Gastrocnemius medialis (tissue), 4 donors: Measurements from ENCODE around the gene PREPL. TPM values are rescaled to one million over a fixed set of nuclear protein-coding genes. Genes with fewer than 3 reads are reported as not detected.

Experiments
- ATAC-seq, 2 donors: fragments of 150-250 bp; one replicate each; pipeline ENCODE4 v1.9.1; 2016
- DNase-seq, 2 donors: peaks; one replicate each; pipeline ENCODE4 v3.0.0-alpha.2; 2019
- H3K27ac ChIP-seq, 4 donors: fragments of 200-600 bp; sonication (generic); 1 replicate in 1 of 4; 2 replicates in 3 of 4; pipeline ENCODE4 v1.5.1; 2016 to 2018; ENCODE audit warnings: mild to moderate bottlenecking in 2 of 4, moderate library complexity in 1 of 4
- H3K27me3 ChIP-seq, 3 donors: fragments of 200-600 bp; sonication (generic) in 2 of 3; 1 replicate in 1 of 3; 2 replicates in 2 of 3; pipeline versions ENCODE4 v1.5.1 to v1.6.0; 2016 to 2019; ENCODE audit warnings: mild to moderate bottlenecking in 1 of 3, moderate library complexity in 1 of 3
- H3K36me3 ChIP-seq, 2 donors: fragments of 200-600 bp; sonication (generic) in 1 of 2; one replicate each; pipeline ENCODE4 v1.5.1; 2017 to 2018
- H3K4me1 ChIP-seq, 2 donors: fragments of 200-600 bp; sonication (generic) in 1 of 2; one replicate each; pipeline ENCODE4 v1.5.1; 2016 to 2017; ENCODE audit warnings: mild to moderate bottlenecking in 2 of 2
- H3K4me3 ChIP-seq, 4 donors: fragments of 200-600 bp; sonication (generic) in 3 of 4; 1 replicate in 1 of 4; 2 replicates in 3 of 4; pipeline ENCODE4 v1.5.1; 2016 to 2019; ENCODE audit warnings: mild to moderate bottlenecking in 2 of 4
- H3K9me3 ChIP-seq, 3 donors: fragments of 200-600 bp; sonication (generic) in 2 of 3; 1 replicate in 1 of 3; 2 replicates in 2 of 3; pipeline ENCODE4 v1.5.1; 2016 to 2019
- CTCF ChIP-seq, 5 experiments: fragments of 450-650 bp in 3 of 5; fragments of 200-600 bp in 2 of 5; sonication (generic) in 2 of 5; IDR thresholded peaks in 4 of 5; conservative IDR thresholded peaks in 1 of 5; 1 replicate in 4 of 5; 2 replicates in 1 of 5; pipeline ENCODE4 v1.5.1; 2016 to 2019; ENCODE audit warnings: antibody characterized with exemption in 5 of 5, mild to moderate bottlenecking in 3 of 5, moderate library complexity in 3 of 5
- POLR2A ChIP-seq, 2 donors: fragments of 450-650 bp; IDR thresholded peaks; one replicate each; pipeline ENCODE4 v1.6.1; 2017; ENCODE audit warnings: antibody characterized with exemption in 2 of 2, mild to moderate bottlenecking in 2 of 2, moderate library complexity in 2 of 2
- in situ Hi-C, 4 donors: fragments of 200-750 bp; cut with MboI; loops; one replicate each; pipeline versions ENCODE4 v1.15.0 to v1.8.0; 2017; ENCODE audit warnings: low sequenced_read_pairs in 4 of 4
- intact Hi-C: fragments of 100-400 bp; cut with DNase I; formaldehyde crosslinking; loops from one replicate; pipeline ENCODE4 v1.15.1; 2023; ENCODE audit warnings: low total_unique reads
- total RNA-seq, 4 donors: library from RNA; depleted of rRNA; stranded (reverse); fragments of >200 nt; gene quantifications; one replicate each; pipeline versions ENCODE4 v1.1.0 to v1.2.3, GENCODE V29; 2016

PREPL gene
- total RNA-seq, 4 donors from 2014 or later, result 27.3 to 60.0 (median 52.3) TPM

GRCh38 chr2:44299635-44300034 lies 61.7 kb downstream of the PREPL start:
- intact Hi-C loops, result no loop called here
- H3K36me3 ChIP-seq, result no peaks in the 10 kb centered on the region
- in situ Hi-C loops, result loop anchor here (10.0 to 25.0 kb wide), 2 partner anchors 212 to 255 kb away; no protein-coding TSS in a partner anchor
- H3K9me3 ChIP-seq, result no peaks in the 10 kb centered on the region
- H3K27me3 ChIP-seq, result no peaks in the 10 kb centered on the region
- ATAC-seq (no peak), DNase-seq (no peak)
- no peaks in the 10 kb centered on the region for H3K4me1 ChIP-seq
- H3K4me3 ChIP-seq, result no peak overlapping the region
- TF ChIP-seq CTCF (IDR thresholded peaks at IDR 0.05 in 4 of 5, conservative IDR thresholded peaks at IDR 0.05 in 1 of 5) (no peak), POLR2A (IDR thresholded peaks at IDR 0.05) (no peak)
- no peak overlapping the region for H3K27ac ChIP-seq

- peak; percentile 45 to 48 for ATAC-seq
- Histone ChIP-seq H3K4me1 (no peaks in the 10 kb centered on the region), H3K27ac (no peak overlapping the region), H3K36me3 (no peaks in the 10 kb centered on the region), H3K27me3 (no peaks in the 10 kb centered on the region), H3K9me3 (no peaks in the 10 kb centered on the region), H3K4me3 (no peak overlapping the region)
- DNase-seq, result no peak
- in situ Hi-C loops (loop anchor here (10.0 to 25.0 kb wide), 2 partner anchors 210 to 253 kb away; no protein-coding TSS in a partner anchor), intact Hi-C loops (no loop called here)
- no peak for TF ChIP-seq POLR2A (IDR thresholded peaks at IDR 0.05)
- TF ChIP-seq CTCF (IDR thresholded peaks at IDR 0.05 in 4 of 5, conservative IDR thresholded peaks at IDR 0.05 in 1 of 5), result no peak
Observed at GRCh38 chr2:44297431-44297830, 63.9 kb downstream of the PREPL start.

- intact Hi-C loops, result no loop called here
- no peak for ATAC-seq
- Histone ChIP-seq H3K27ac (no peak overlapping the region), H3K27me3 (no peaks in the 10 kb centered on the region), H3K36me3 (no peaks in the 10 kb centered on the region), H3K4me1 (peaks cover 0 to 3% of the 10 kb centered on the region in 2 donors), H3K9me3 (no peaks in the 10 kb centered on the region), H3K4me3 (no peak overlapping the region)
- in situ Hi-C loops, result loop anchor here (10.0 to 25.0 kb wide), 2 partner anchors 209 to 252 kb away; no protein-coding TSS in a partner anchor
- no peak for DNase-seq
- TF ChIP-seq POLR2A (IDR thresholded peaks at IDR 0.05) (no peak), CTCF (IDR thresholded peaks at IDR 0.05 in 4 of 5, conservative IDR thresholded peaks at IDR 0.05 in 1 of 5) (no peak)
Observed at GRCh38 chr2:44296653-44297052, 64.6 kb downstream of the PREPL start.

GRCh38 chr2:44295633-44296359 lies 65.5 kb downstream of the PREPL start:
- no peaks in the 10 kb centered on the region for H3K36me3 ChIP-seq
- ATAC-seq (no peak), DNase-seq (no peak)
- no peak for TF ChIP-seq CTCF (IDR thresholded peaks at IDR 0.05 in 4 of 5, conservative IDR thresholded peaks at IDR 0.05 in 1 of 5)
- no peak for TF ChIP-seq POLR2A (IDR thresholded peaks at IDR 0.05)
- H3K27me3 ChIP-seq, result no peaks in the 10 kb centered on the region
- H3K4me1 ChIP-seq, result peaks cover 7 to 10% of the 10 kb centered on the region in 2 donors
- in situ Hi-C loops, result loop anchor here (10.0 to 25.0 kb wide), 2 partner anchors 208 to 251 kb away; no protein-coding TSS in a partner anchor
- no peak overlapping the region for H3K27ac ChIP-seq
- intact Hi-C loops, result no loop called here
- no peak overlapping the region for H3K4me3 ChIP-seq
- no peaks in the 10 kb centered on the region for H3K9me3 ChIP-seq
